OCI-LY1 (cell line): ENCODE measurements around the gene SLIT3.

Experiments used
- H2AFZ ChIP-seq: fragments of 200-600 bp; sonication (generic), shearing (Covaris generic); 2 replicates; pipeline ENCODE4 v1.6.0; 2014; ENCODE audit warnings: antibody characterized with exemption, mild to moderate bottlenecking, low read length
- H3F3A ChIP-seq: fragments of 200-600 bp; sonication (generic), shearing (Covaris generic); 2 replicates; pipeline ENCODE4 v1.6.0; 2014; ENCODE audit warnings: mild to moderate bottlenecking, antibody characterized with exemption, low read length, moderate library complexity; ENCODE audit not compliant: insufficient read depth
- H3K27ac ChIP-seq: fragments of 200-600 bp; sonication (generic); 2 replicates; pipeline ENCODE4 v1.5.1; 2014; ENCODE audit warnings: low read length, mixed run types, mild to moderate bottlenecking, low read depth; ENCODE audit not compliant: poor library complexity, severe bottlenecking
- H3K27me3 ChIP-seq: fragments of 200-600 bp; sonication (generic); 2 replicates; pipeline ENCODE4 v1.6.0; 2014; ENCODE audit warnings: antibody characterized with exemption, mild to moderate bottlenecking, low read length, moderate library complexity; ENCODE audit not compliant: insufficient read depth
- H3K36me3 ChIP-seq: fragments of 200-600 bp; sonication (generic); 2 replicates; pipeline ENCODE4 v1.6.1; 2014; ENCODE audit warnings: mild to moderate bottlenecking, antibody characterized with exemption, low read length, moderate library complexity, mixed read lengths; ENCODE audit not compliant: insufficient read depth
- H3K4me1 ChIP-seq: fragments of 200-600 bp; sonication (generic); 2 replicates; pipeline ENCODE4 v1.5.1; 2014; ENCODE audit warnings: mild to moderate bottlenecking, low read length, moderate library complexity; ENCODE audit not compliant: insufficient read depth, severe bottlenecking
- H3K4me2 ChIP-seq: fragments of 200-600 bp; sonication (generic), shearing (Covaris generic); 2 replicates; pipeline ENCODE4 v1.6.1; 2014; ENCODE audit warnings: low read length
- H3K4me3 ChIP-seq: fragments of 200-600 bp; sonication (generic); 2 replicates; pipeline ENCODE4 v1.5.1; 2014; ENCODE audit warnings: low read length, low read depth, mild to moderate bottlenecking, mixed read lengths; ENCODE audit not compliant: poor library complexity, severe bottlenecking
- H3K79me2 ChIP-seq: fragments of 200-600 bp; shearing (Covaris generic); 2 replicates; pipeline ENCODE4 v1.6.1; 2016; ENCODE audit warnings: mixed run types, low read length, mixed read lengths; ENCODE audit not compliant: insufficient read depth
- H3K9ac ChIP-seq: fragments of 200-600 bp; sonication (generic), shearing (Covaris generic); 2 replicates; pipeline ENCODE4 v1.6.1; 2014; ENCODE audit warnings: mild to moderate bottlenecking, low read length, mixed read lengths
- H3K9me2 ChIP-seq: fragments of 200-600 bp; sonication (generic), shearing (Covaris generic); 2 replicates; pipeline ENCODE4 v1.6.1; 2014; ENCODE audit warnings: low read depth, mild to moderate bottlenecking, low read length, mixed read lengths
- H3K9me3 ChIP-seq: fragments of 200-600 bp; shearing (Covaris generic); 2 replicates; pipeline ENCODE4 v1.6.1; 2014; ENCODE audit warnings: low read length, mixed read lengths
- H4K20me1 ChIP-seq: fragments of 200-600 bp; sonication (generic), shearing (Covaris generic); 2 replicates; pipeline ENCODE4 v1.6.0; 2016; ENCODE audit warnings: mild to moderate bottlenecking, low read length; ENCODE audit not compliant: insufficient read depth
- CTCF ChIP-seq: fragments of 200-600 bp; sonication (generic), shearing (Covaris generic); IDR thresholded peaks from 2 replicates; pipeline ENCODE4 v1.5.1; 2017; ENCODE audit warnings: mild to moderate bottlenecking, antibody characterized with exemption, low read length, moderate library complexity, mixed read lengths
- EZH2 ChIP-seq: fragments of 200-600 bp; sonication (generic), shearing (Covaris generic); IDR thresholded peaks from 2 replicates; pipeline ENCODE4 v1.8.0; 2017; ENCODE audit warnings: borderline replicate concordance, mixed run types, mild to moderate bottlenecking, antibody characterized with exemption, low read length, moderate library complexity, mixed read lengths

The SLIT3 gene

DNA sequence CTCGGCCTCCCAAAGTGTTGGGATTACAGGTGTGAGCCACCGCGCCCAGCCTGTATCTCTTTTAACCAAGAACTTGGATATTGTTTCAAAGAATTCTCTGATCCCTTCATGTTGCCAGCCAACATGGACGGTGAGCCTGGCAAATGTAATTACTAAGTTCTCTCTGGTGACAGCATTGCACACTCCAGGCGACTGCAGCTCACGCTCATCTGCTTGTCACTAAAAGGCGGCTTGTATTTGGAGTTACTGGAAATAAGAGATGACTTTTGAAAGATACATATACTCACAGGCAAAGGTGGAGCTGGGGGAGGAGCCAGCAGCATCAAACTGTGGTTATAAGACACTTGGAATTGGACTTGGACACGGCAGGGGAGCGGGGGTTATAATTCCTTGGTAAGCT is 172.3 kb downstream of the SLIT3 start:
- no peaks in the 10 kb centered on the region for H4K20me1 ChIP-seq
- no peak overlapping the region for H3K9ac ChIP-seq
- no peaks in the 10 kb centered on the region for H3K4me1 ChIP-seq
- no peaks in the 10 kb centered on the region for H3K9me3 ChIP-seq
- no peaks in the 10 kb centered on the region for H3K9me2 ChIP-seq
- H3K27me3 ChIP-seq = no peaks in the 10 kb centered on the region
- H3F3A ChIP-seq = no peaks in the 10 kb centered on the region
- no peak overlapping the region for H3K27ac ChIP-seq
- H3K36me3 ChIP-seq = no peaks in the 10 kb centered on the region
- no peak overlapping the region for H3K4me2 ChIP-seq
- TF ChIP-seq CTCF = no peak
- no peak for TF ChIP-seq EZH2
- no peaks in the 10 kb centered on the region for H3K79me2 ChIP-seq
- H2AFZ ChIP-seq = no peak overlapping the region
- no peak overlapping the region for H3K4me3 ChIP-seq

GRCh38 chr5:169127431-169127830 is 173.5 kb downstream of the SLIT3 start:
- Histone ChIP-seq H3K4me2 (no peak overlapping the region), H3K4me3 (no peak overlapping the region), H3K9ac (no peak overlapping the region), H3K27me3 (no peaks in the 10 kb centered on the region), H4K20me1 (no peaks in the 10 kb centered on the region), H3K9me3 (no peaks in the 10 kb centered on the region), H3K79me2 (no peaks in the 10 kb centered on the region), H3F3A (no peaks in the 10 kb centered on the region), H3K9me2 (no peaks in the 10 kb centered on the region), H2AFZ (no peak overlapping the region), H3K27ac (no peak overlapping the region), H3K36me3 (no peaks in the 10 kb centered on the region), H3K4me1 (no peaks in the 10 kb centered on the region)
- TF ChIP-seq CTCF = no peak
- TF ChIP-seq EZH2 = no peak

- Histone ChIP-seq H3K4me3 (no peak overlapping the region), H2AFZ (no peak overlapping the region), H3K4me1 (no peaks in the 10 kb centered on the region), H3K27me3 (no peaks in the 10 kb centered on the region), H3K9me3 (no peaks in the 10 kb centered on the region), H3K27ac (no peak overlapping the region), H3K79me2 (no peaks in the 10 kb centered on the region), H3K9me2 (no peaks in the 10 kb centered on the region), H4K20me1 (no peaks in the 10 kb centered on the region), H3K9ac (no peak overlapping the region), H3K4me2 (no peak overlapping the region), H3F3A (no peaks in the 10 kb centered on the region), H3K36me3 (no peaks in the 10 kb centered on the region)
- no peak for TF ChIP-seq EZH2
- TF ChIP-seq CTCF = no peak
These were observed 174.4 kb downstream of the SLIT3 start for GRCh38 chr5:169126481-169127021.
